ENCODE measurements around the gene TBC1D23. TPM values are rescaled to one million over a fixed set of nuclear protein-coding genes. Genes with fewer than 3 reads are reported as not detected.

The TBC1D23 gene
- total RNA-seq, 4 donors from 2014 or later, result 25.7 to 36.6 (median 34.6) TPM

DNA sequence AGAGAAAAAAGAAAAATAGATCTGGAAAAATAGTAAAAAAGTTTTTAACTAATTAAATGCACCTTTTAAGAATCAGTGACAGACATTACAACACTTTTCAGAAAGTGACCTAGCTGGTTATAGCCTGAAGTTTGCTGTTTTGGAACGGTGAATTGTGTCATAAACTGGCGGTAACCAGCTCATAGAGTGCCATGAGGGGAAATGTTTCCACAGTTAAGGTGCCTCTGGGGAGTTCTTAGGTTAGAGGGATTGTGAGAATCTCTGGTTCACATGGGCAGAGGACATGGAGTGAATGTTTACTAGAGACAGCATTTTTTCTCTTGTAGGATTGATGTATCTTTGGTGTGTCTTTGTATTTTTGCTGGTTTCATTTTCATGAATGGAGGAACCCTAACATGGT lies 2.8 kb downstream of the TBC1D23 start:
- DNase-seq (ENCODE audit: low spot score in 2 of 2), result no peak
- no peak for TF ChIP-seq POLR2A (IDR thresholded peaks at IDR 0.05)
- no peak for TF ChIP-seq EP300 (IDR thresholded peaks at IDR 0.05)
- TF ChIP-seq, protein P1, sequence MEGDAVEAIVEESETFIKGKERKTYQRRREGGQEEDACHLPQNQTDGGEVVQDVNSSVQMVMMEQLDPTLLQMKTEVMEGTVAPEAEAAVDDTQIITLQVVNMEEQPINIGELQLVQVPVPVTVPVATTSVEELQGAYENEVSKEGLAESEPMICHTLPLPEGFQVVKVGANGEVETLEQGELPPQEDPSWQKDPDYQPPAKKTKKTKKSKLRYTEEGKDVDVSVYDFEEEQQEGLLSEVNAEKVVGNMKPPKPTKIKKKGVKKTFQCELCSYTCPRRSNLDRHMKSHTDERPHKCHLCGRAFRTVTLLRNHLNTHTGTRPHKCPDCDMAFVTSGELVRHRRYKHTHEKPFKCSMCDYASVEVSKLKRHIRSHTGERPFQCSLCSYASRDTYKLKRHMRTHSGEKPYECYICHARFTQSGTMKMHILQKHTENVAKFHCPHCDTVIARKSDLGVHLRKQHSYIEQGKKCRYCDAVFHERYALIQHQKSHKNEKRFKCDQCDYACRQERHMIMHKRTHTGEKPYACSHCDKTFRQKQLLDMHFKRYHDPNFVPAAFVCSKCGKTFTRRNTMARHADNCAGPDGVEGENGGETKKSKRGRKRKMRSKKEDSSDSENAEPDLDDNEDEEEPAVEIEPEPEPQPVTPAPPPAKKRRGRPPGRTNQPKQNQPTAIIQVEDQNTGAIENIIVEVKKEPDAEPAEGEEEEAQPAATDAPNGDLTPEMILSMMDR (IDR thresholded peaks at IDR 0.05), result no peak
- no peak for TF ChIP-seq POLR2AphosphoS5 (IDR thresholded peaks at IDR 0.05)
- Histone ChIP-seq H3K36me3 (no peaks in the 10 kb centered on the region), H3K4me3 (no peak overlapping the region), H3K9me3 (no peaks in the 10 kb centered on the region), H3K27me3 (no peaks in the 10 kb centered on the region), H3K27ac (no peak overlapping the region), H3K4me1 (peaks cover 54% of the 10 kb centered on the region)
- 47% methylated on average over 2 of the region's 2 CpGs for WGBS

DNA sequence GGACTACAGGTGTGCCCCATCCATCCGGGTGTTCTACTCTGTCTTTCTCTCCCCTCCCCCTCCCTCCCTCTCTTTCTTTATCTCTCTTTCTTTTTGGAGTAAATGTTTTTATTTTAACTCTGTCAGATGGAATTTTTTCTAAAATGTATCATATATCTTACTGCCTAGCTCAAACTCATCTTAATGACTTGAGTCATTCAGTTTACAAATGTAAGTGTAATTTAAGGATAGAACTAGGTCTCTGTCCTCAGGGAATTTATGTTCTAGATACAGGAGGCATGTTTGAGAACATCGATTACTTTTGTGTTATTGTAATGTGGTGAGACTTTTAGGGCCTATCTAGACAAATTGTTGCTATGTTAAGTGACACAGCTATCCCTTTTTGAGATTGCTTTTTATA lies 3.5 kb downstream of the TBC1D23 start:
- Histone ChIP-seq H3K4me1 (peaks cover 60% of the 10 kb centered on the region), H3K27me3 (no peaks in the 10 kb centered on the region), H3K36me3 (no peaks in the 10 kb centered on the region), H3K27ac (no peak overlapping the region), H3K4me3 (no peak overlapping the region), H3K9me3 (no peaks in the 10 kb centered on the region)
- no peak for TF ChIP-seq POLR2AphosphoS5 (IDR thresholded peaks at IDR 0.05)
- TF ChIP-seq, protein P1 (IDR thresholded peaks at IDR 0.05), result no peak
- TF ChIP-seq POLR2A (IDR thresholded peaks at IDR 0.05), result no peak
- TF ChIP-seq EP300 (IDR thresholded peaks at IDR 0.05), result no peak
- no peak for DNase-seq (ENCODE audit: low spot score in 2 of 2)
- WGBS, result 64% methylated on average over 2 of the region's 2 CpGs

DNA sequence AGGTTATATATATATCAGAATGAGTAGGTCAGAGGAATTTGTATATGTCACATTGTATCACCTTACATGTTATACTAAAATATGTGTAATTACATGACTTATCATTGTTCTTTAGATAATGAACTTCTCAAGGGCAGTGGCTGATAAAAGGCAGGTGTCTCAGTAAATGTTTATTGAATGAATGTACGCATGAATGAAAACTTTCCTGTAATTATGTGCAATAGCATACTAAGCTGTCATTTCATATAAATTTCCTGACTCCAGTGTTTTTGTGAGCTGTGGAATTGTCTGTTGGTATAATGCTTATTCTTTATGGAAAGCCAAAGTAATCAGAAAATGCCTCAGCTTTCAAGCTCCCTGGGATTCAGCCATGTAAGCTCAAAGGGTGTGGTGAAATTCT lies 4.2 kb downstream of the TBC1D23 start:
- TF ChIP-seq EP300 (IDR thresholded peaks at IDR 0.05), result no peak
- no peak for TF ChIP-seq POLR2A (IDR thresholded peaks at IDR 0.05)
- TF ChIP-seq POLR2AphosphoS5 (IDR thresholded peaks at IDR 0.05), result no peak
- TF ChIP-seq, protein P1 (IDR thresholded peaks at IDR 0.05), result no peak
- H3K27ac ChIP-seq, result no peak overlapping the region
- H3K4me1 ChIP-seq, result peaks cover 59% of the 10 kb centered on the region
- no peaks in the 10 kb centered on the region for H3K9me3 ChIP-seq
- no peaks in the 10 kb centered on the region for H3K27me3 ChIP-seq
- no peak for DNase-seq (ENCODE audit: low spot score in 2 of 2)
- H3K4me3 ChIP-seq, result no peak overlapping the region
- 80% methylated on average over 1 of the region's 1 CpG for WGBS
- H3K36me3 ChIP-seq, result no peaks in the 10 kb centered on the region

DNA sequence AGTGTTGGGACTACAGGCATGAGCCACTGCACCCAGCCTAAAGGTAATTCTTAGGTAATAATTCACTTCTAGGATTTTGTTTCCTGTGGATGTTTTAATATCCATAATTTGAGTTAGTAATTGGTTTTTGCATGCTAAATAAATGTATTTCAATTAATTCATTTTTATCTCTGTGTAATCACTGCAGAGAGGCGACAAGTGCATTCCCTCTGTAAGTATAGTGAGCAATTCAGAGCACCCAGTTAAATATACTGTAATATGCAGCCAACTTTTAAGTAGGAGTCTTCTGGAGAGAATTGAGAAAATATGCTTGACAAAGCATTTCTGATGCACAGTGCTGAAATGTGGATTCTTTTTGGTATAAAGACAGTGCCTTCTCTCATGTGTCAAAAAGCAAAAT lies 5.7 kb downstream of the TBC1D23 start:
- TF ChIP-seq, protein P1 (IDR thresholded peaks at IDR 0.05), result no peak
- TF ChIP-seq POLR2A (IDR thresholded peaks at IDR 0.05), result no peak
- no peak for TF ChIP-seq EP300 (IDR thresholded peaks at IDR 0.05)
- no peak for TF ChIP-seq POLR2AphosphoS5 (IDR thresholded peaks at IDR 0.05)
- Histone ChIP-seq H3K9me3 (no peaks in the 10 kb centered on the region), H3K4me3 (no peak overlapping the region), H3K27ac (no peak overlapping the region), H3K27me3 (no peaks in the 10 kb centered on the region), H3K4me1 (peaks cover 57% of the 10 kb centered on the region), H3K36me3 (no peaks in the 10 kb centered on the region)
- DNase-seq (ENCODE audit: low spot score in 2 of 2), result no peak
- 69% methylated on average over 1 of the region's 1 CpG for WGBS

DNA sequence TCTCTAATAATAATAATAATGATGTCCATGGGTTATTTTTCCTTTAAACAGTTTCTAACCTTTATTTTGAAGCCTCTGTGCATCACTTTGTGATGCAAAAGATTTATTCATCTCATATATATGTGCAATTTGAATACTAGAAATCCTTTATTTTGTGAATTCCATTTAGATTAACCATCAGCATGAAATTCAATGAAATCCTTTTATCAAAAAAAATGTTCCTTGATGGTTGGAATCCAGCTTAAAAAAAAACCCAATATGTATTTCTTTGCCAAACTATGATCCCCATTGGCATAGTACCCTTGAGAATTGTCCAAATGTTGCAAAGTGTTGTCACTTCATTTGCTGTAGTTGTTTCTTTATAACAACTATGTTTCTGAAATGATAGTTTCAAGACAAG lies 7.4 kb downstream of the TBC1D23 start:
- Histone ChIP-seq H3K36me3 (no peaks in the 10 kb centered on the region), H3K4me1 (peaks cover 42% of the 10 kb centered on the region), H3K27ac (no peak overlapping the region), H3K27me3 (no peaks in the 10 kb centered on the region), H3K9me3 (no peaks in the 10 kb centered on the region), H3K4me3 (no peak overlapping the region)
- DNase-seq (ENCODE audit: low spot score in 2 of 2), result no peak
- no peak for TF ChIP-seq POLR2AphosphoS5 (IDR thresholded peaks at IDR 0.05)
- TF ChIP-seq POLR2A (IDR thresholded peaks at IDR 0.05), result no peak
- TF ChIP-seq EP300 (IDR thresholded peaks at IDR 0.05), result no peak

DNA sequence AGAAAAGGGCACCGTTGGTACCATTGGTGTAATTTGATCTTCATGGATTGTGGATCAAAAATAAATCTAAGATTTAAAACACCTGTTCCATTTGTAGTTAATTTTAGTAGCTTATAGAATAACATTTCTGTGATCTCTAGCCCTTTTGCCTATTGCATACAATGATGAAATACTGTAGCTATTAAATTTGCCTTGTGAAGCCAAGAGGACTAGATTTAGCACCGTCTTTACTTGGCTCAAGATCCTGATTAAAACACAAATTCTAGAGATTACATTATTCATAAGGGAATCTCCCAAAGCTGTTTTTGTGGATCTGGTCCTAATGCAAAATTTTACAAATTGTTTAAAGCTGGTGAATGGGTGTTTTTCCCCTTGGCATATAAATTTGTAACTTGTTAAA lies 8.2 kb downstream of the TBC1D23 start:
- WGBS, result 20% methylated on average over 2 of the region's 2 CpGs
- H3K36me3 ChIP-seq, result no peaks in the 10 kb centered on the region
- DNase-seq (ENCODE audit: low spot score in 2 of 2), result no peak
- H3K9me3 ChIP-seq, result no peaks in the 10 kb centered on the region
- TF ChIP-seq EP300 (IDR thresholded peaks at IDR 0.05) (no peak), POLR2A (IDR thresholded peaks at IDR 0.05) (no peak), POLR2AphosphoS5 (IDR thresholded peaks at IDR 0.05) (no peak)
- TF ChIP-seq, protein P1 (IDR thresholded peaks at IDR 0.05), result no peak
- no peak overlapping the region for H3K27ac ChIP-seq
- no peak overlapping the region for H3K4me3 ChIP-seq
- H3K4me1 ChIP-seq, result peaks cover 34% of the 10 kb centered on the region
- H3K27me3 ChIP-seq, result no peaks in the 10 kb centered on the region
